ENCODE results near the gene DYSF. TPM values are rescaled to one million over a fixed set of nuclear protein-coding genes. Genes with fewer than 3 reads are reported as not detected.
A peak's percentile ranks its signal among the peaks of the same experiment; 100 is the strongest.

The DYSF gene
- total and polyA plus RNA-seq, 2 donors from 2014 or later = 11.3 to 19.8 TPM

DNA sequence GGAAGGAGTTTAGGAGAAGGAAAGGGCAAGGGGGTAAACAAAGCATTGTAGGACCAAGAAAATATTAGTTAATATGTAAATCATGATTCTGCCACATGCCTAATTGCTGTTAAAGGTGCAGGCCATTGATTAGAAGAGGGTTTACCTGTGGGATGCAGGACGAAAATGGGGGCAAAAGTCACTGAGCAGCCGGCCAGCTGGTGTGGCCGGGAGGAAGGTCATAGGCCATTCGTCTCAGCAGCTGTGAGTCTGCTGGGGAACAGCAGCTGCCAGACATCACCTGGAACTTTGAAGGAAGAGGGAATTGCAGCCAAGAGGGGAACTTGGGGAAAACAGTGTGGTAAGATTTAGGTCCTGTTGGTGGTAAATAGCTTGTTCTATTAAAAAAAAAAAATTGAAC, 184.4 kb downstream of the DYSF start:
- intact Hi-C loops (cut with DNase I) = no loop called here
- H3K36me3 ChIP-seq (ENCODE audit: control insufficient read depth in 2 of 3, insufficient read depth in 3 of 3, low read length in 3 of 3) = no peaks in the 10 kb centered on the region
- no peaks in the 10 kb centered on the region for H3K27me3 ChIP-seq (ENCODE audit: control insufficient read depth, insufficient read depth, low read length)
- no peaks in the 10 kb centered on the region for H3K4me1 ChIP-seq (ENCODE audit: control insufficient read depth in 2 of 3, insufficient read depth in 2 of 3, low read depth in 1 of 3, low read length in 3 of 3)
- no peak overlapping the region for H3K9ac ChIP-seq (ENCODE audit: low read length in 3 of 3)
- no peaks in the 10 kb centered on the region for H3K9me3 ChIP-seq (ENCODE audit: control insufficient read depth in 2 of 3, insufficient read depth in 1 of 3, low read length in 3 of 3)
- FAIRE-seq (no peak), DNase-seq (peak in 2 of 5 donors; percentile 10 to 35)
- H3K4me3 ChIP-seq (ENCODE audit: low read length in 3 of 3) = no peak overlapping the region
- TF ChIP-seq, protein P1, sequence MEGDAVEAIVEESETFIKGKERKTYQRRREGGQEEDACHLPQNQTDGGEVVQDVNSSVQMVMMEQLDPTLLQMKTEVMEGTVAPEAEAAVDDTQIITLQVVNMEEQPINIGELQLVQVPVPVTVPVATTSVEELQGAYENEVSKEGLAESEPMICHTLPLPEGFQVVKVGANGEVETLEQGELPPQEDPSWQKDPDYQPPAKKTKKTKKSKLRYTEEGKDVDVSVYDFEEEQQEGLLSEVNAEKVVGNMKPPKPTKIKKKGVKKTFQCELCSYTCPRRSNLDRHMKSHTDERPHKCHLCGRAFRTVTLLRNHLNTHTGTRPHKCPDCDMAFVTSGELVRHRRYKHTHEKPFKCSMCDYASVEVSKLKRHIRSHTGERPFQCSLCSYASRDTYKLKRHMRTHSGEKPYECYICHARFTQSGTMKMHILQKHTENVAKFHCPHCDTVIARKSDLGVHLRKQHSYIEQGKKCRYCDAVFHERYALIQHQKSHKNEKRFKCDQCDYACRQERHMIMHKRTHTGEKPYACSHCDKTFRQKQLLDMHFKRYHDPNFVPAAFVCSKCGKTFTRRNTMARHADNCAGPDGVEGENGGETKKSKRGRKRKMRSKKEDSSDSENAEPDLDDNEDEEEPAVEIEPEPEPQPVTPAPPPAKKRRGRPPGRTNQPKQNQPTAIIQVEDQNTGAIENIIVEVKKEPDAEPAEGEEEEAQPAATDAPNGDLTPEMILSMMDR (IDR thresholded peaks at IDR 0.05; ENCODE audit: borderline replicate concordance, extremely low read depth, insufficient read depth) = no peak
- H3K27ac ChIP-seq (ENCODE audit: low read depth in 2 of 2, low read length in 2 of 2) = no peak overlapping the region

DNA sequence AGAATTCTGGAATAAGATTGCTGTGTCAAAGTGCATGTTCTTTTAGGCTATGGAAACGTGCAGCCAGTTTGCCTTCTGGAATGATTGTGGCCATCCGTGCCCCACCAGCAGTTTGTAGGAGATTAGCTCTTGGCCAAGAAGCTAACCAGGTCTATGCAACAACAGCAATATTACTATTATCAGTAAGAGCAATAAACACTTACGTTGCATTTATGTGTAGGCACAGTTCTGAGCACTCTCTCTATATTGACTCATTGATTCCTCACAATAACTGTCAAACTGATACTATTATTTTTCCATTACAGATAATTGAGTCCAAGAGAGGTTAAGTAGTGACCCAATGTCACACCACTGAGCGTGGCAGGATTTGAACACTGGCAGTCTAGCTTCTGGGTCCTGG, 186.4 kb downstream of the DYSF start:
- Histone ChIP-seq H3K9me3 (ENCODE audit: control insufficient read depth in 2 of 3, insufficient read depth in 1 of 3, low read length in 3 of 3) (no peaks in the 10 kb centered on the region), H3K9ac (ENCODE audit: low read length in 3 of 3) (no peak overlapping the region), H3K4me3 (ENCODE audit: low read length in 3 of 3) (no peak overlapping the region), H3K4me1 (ENCODE audit: control insufficient read depth in 2 of 3, insufficient read depth in 2 of 3, low read depth in 1 of 3, low read length in 3 of 3) (no peaks in the 10 kb centered on the region), H3K27me3 (ENCODE audit: control insufficient read depth, insufficient read depth, low read length) (no peaks in the 10 kb centered on the region), H3K36me3 (ENCODE audit: control insufficient read depth in 2 of 3, insufficient read depth in 3 of 3, low read length in 3 of 3) (no peaks in the 10 kb centered on the region), H3K27ac (ENCODE audit: low read depth in 2 of 2, low read length in 2 of 2) (no peak overlapping the region)
- TF ChIP-seq, protein P1 (IDR thresholded peaks at IDR 0.05; ENCODE audit: borderline replicate concordance, extremely low read depth, insufficient read depth) = no peak
- FAIRE-seq (no peak), DNase-seq (no peak)
- intact Hi-C loops (cut with DNase I) = no loop called here

DNA sequence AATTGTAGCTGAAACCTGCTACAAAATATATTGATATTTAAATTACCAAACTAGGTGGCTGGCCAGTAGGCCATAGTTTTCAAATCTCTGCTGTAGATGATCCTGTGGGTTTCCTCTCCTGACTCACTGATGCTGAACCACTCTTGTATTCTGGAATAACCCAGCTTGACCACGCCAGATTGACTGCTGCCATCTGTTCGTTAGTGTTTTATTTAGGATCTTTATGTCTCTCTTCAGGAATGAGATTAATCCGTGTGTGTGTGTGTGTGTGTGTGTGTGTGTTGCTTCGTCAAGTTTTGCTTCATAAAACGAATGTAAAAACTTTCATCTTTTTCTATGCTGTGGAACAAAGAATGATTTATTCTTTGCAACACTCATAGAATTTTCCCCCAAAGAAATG, 187.1 kb downstream of the DYSF start:
- TF ChIP-seq, protein P1 (IDR thresholded peaks at IDR 0.05; ENCODE audit: borderline replicate concordance, extremely low read depth, insufficient read depth) = no peak
- Histone ChIP-seq H3K4me1 (ENCODE audit: control insufficient read depth in 2 of 3, insufficient read depth in 2 of 3, low read depth in 1 of 3, low read length in 3 of 3) (no peaks in the 10 kb centered on the region), H3K27me3 (ENCODE audit: control insufficient read depth, insufficient read depth, low read length) (no peaks in the 10 kb centered on the region), H3K9me3 (ENCODE audit: control insufficient read depth in 2 of 3, insufficient read depth in 1 of 3, low read length in 3 of 3) (no peaks in the 10 kb centered on the region), H3K36me3 (ENCODE audit: control insufficient read depth in 2 of 3, insufficient read depth in 3 of 3, low read length in 3 of 3) (no peaks in the 10 kb centered on the region), H3K27ac (ENCODE audit: low read depth in 2 of 2, low read length in 2 of 2) (no peak overlapping the region), H3K4me3 (ENCODE audit: low read length in 3 of 3) (no peak overlapping the region), H3K9ac (ENCODE audit: low read length in 3 of 3) (no peak overlapping the region)
- no peak for DNase-seq
- intact Hi-C loops (cut with DNase I) = no loop called here
- FAIRE-seq = no peak

DNA sequence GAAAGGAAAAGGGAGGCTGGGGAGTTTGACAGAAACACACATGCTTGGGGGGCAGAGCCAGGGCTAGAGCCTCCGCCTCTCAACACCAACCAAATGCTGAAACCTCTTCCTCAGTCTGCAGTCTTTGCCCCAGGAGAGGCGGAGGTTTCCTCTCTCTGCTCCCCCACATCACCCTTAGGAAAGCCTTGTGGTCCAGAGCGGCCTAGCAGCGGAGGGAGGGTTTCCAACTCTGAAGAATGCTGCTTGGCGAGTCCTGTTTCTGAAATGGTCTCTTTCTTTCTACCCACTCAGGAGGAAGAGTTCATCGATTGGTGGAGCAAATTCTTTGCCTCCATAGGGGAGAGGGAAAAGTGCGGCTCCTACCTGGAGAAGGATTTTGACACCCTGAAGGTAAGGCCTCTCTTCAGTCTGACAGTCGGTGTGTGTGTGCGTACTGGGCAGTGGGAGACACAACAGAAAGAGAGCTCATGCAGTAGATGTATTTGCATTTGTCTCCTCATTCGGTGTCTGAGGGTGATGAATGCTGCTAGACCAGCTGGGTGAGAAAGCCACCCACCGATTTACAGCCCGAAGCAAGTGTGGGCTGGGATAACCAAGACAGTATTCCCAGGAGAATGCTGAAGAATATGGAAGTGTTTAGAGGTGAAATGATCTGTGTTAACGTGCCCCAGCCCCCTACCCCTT, 190.5 kb downstream of the DYSF start:
- H3K27ac ChIP-seq (ENCODE audit: low read depth in 2 of 2, low read length in 2 of 2) = no peak overlapping the region
- H3K27me3 ChIP-seq (ENCODE audit: control insufficient read depth, insufficient read depth, low read length) = no peaks in the 10 kb centered on the region
- H3K9me3 ChIP-seq (ENCODE audit: control insufficient read depth in 2 of 3, insufficient read depth in 1 of 3, low read length in 3 of 3) = no peaks in the 10 kb centered on the region
- no peak for DNase-seq
- H3K4me3 ChIP-seq (ENCODE audit: low read length in 3 of 3) = no peak overlapping the region
- TF ChIP-seq, protein P1 (IDR thresholded peaks at IDR 0.05; ENCODE audit: borderline replicate concordance, extremely low read depth, insufficient read depth) = no peak
- no peak overlapping the region for H3K9ac ChIP-seq (ENCODE audit: low read length in 3 of 3)
- FAIRE-seq = no peak
- intact Hi-C loops (cut with DNase I) = no loop called here
- H3K36me3 ChIP-seq (ENCODE audit: control insufficient read depth in 2 of 3, insufficient read depth in 3 of 3, low read length in 3 of 3) = no peaks in the 10 kb centered on the region
- no peaks in the 10 kb centered on the region for H3K4me1 ChIP-seq (ENCODE audit: control insufficient read depth in 2 of 3, insufficient read depth in 2 of 3, low read depth in 1 of 3, low read length in 3 of 3)

All from kidney (tissue), 14 donors.